Measurements from ENCODE around the gene GGTA1. TPM values are rescaled to one million over a fixed set of nuclear protein-coding genes. Genes with fewer than 3 reads are reported as not detected.
"Not testable (repeated sequence)": the region's sequence is repeated elsewhere in the genome, so short reads cannot be mapped to it uniquely, and the experiment has no call there.

GGTA1 gene
- total and polyA plus RNA-seq, 8 donors: 4.8 to 10.2 (median 7.4) TPM

GRCh38 chr9:121439016-121439415 lies 60.6 kb downstream of the GGTA1 start:
- H3K27me3 ChIP-seq: no peaks in the 10 kb centered on the region
- intact Hi-C loops (cut with DNase I): no loop called here
- H3K9me3 ChIP-seq: no peaks in the 10 kb centered on the region
- TF ChIP-seq CTCF (IDR thresholded peaks at IDR 0.05): no peak
- ATAC-seq (peak; percentile 78), DNase-seq (no peak)
- no peaks in the 10 kb centered on the region for H3K36me3 ChIP-seq
- no peak overlapping the region for H3K27ac ChIP-seq
- no peak overlapping the region for H3K4me3 ChIP-seq
- no peaks in the 10 kb centered on the region for H3K4me1 ChIP-seq

- no peaks in the 10 kb centered on the region for H3K4me1 ChIP-seq
- H3K27me3 ChIP-seq: no peaks in the 10 kb centered on the region
- DNase-seq: no peak
- intact Hi-C loops (cut with DNase I): no loop called here
- no peaks in the 10 kb centered on the region for H3K9me3 ChIP-seq
- no peak for ATAC-seq
- no peaks in the 10 kb centered on the region for H3K36me3 ChIP-seq
- no peak overlapping the region for H3K27ac ChIP-seq
- TF ChIP-seq CTCF (IDR thresholded peaks at IDR 0.05): no peak
- H3K4me3 ChIP-seq: no peak overlapping the region
Observed at GRCh38 chr9:121437891-121438290, 61.8 kb downstream of the GGTA1 start.

- H3K36me3 ChIP-seq; H3K9me3 ChIP-seq; H3K27me3 ChIP-seq; H3K4me1 ChIP-seq; ATAC-seq; intact Hi-C loops (cut with DNase I); DNase-seq; H3K27ac ChIP-seq; H3K4me3 ChIP-seq: not testable (repeated sequence)
Observed at GRCh38 chr9:121437046-121437445, 62.6 kb downstream of the GGTA1 start.

- TF ChIP-seq CTCF (IDR thresholded peaks at IDR 0.05): no peak
- intact Hi-C loops (cut with DNase I): no loop called here
- no peak overlapping the region for H3K4me3 ChIP-seq
- ATAC-seq: peak; percentile 82
- no peaks in the 10 kb centered on the region for H3K27me3 ChIP-seq
- no peaks in the 10 kb centered on the region for H3K9me3 ChIP-seq
- no peak for DNase-seq
- H3K4me1 ChIP-seq: no peaks in the 10 kb centered on the region
- H3K36me3 ChIP-seq: no peaks in the 10 kb centered on the region
- H3K27ac ChIP-seq: no peak overlapping the region
Observed at GRCh38 chr9:121434969-121435368, 64.7 kb downstream of the GGTA1 start.

- no peaks in the 10 kb centered on the region for H3K4me1 ChIP-seq
- H3K27me3 ChIP-seq: no peaks in the 10 kb centered on the region
- TF ChIP-seq CTCF (IDR thresholded peaks at IDR 0.05): no peak
- no peaks in the 10 kb centered on the region for H3K36me3 ChIP-seq
- intact Hi-C loops (cut with DNase I): no loop called here
- H3K9me3 ChIP-seq: no peaks in the 10 kb centered on the region
- no peak for DNase-seq
- no peak overlapping the region for H3K4me3 ChIP-seq
- no peak for ATAC-seq
- H3K27ac ChIP-seq: no peak overlapping the region
Observed at GRCh38 chr9:121427899-121428298, 71.7 kb downstream of the GGTA1 start.

GRCh38 chr9:121424024-121424432 lies 75.6 kb downstream of the GGTA1 start:
- no peaks in the 10 kb centered on the region for H3K36me3 ChIP-seq
- intact Hi-C loops (cut with DNase I): no loop called here
- ATAC-seq: no peak

More at GRCh38 chr9:121424024-121424432, 75.6 kb downstream of the GGTA1 start:
- Histone ChIP-seq H3K27ac (no peak overlapping the region), H3K4me1 (no peaks in the 10 kb centered on the region), H3K9me3 (no peaks in the 10 kb centered on the region), H3K4me3 (no peak overlapping the region), H3K27me3 (no peaks in the 10 kb centered on the region)
- DNase-seq: no peak
- TF ChIP-seq CTCF (IDR thresholded peaks at IDR 0.05): no peak

Measured in left lung (tissue), 10 donors.